ENCODE data around the gene PKP3.

PKP3 gene

GRCh38 chr11:446891-447290 is 52.9 kb downstream of the PKP3 start:
- DNase-seq (ENCODE audit: low read depth), result no peak

GRCh38 chr11:447923-448731 is 54.1 kb downstream of the PKP3 start:
- peak; percentile 40 for DNase-seq (ENCODE audit: low read depth)

- peak; percentile 60 for DNase-seq (ENCODE audit: low read depth)
Measured at GRCh38 chr11:449889-450808, 56.1 kb downstream of the PKP3 start, which contains the start of gene PTDSS2. Gene PTDSS2, plus strand, starts transcription at chr11:450279. Its CDS starts 177 bp downstream, at chr11:450456.

GRCh38 chr11:450809-451451 is 56.9 kb downstream of the PKP3 start:
- no peak for DNase-seq (ENCODE audit: low read depth)

GRCh38 chr11:451738-452137 is 57.7 kb downstream of the PKP3 start:
- DNase-seq (ENCODE audit: low read depth), result no peak

GRCh38 chr11:452203-452744 is 58.3 kb downstream of the PKP3 start:
- DNase-seq (ENCODE audit: low read depth), result no peak

- DNase-seq (ENCODE audit: low read depth), result no peak
Measured at GRCh38 chr11:452916-453527, 59.0 kb downstream of the PKP3 start.

- DNase-seq (ENCODE audit: low read depth), result no peak
Measured at GRCh38 chr11:453564-453963, 59.6 kb downstream of the PKP3 start.

- DNase-seq (ENCODE audit: low read depth), result no peak
Measured at GRCh38 chr11:454043-454442, 60.0 kb downstream of the PKP3 start.
